Heart right ventricle (tissue), 16 donors: ENCODE results near the gene IGF1R. TPM values are rescaled to one million over a fixed set of nuclear protein-coding genes. Genes with fewer than 3 reads are reported as not detected.

Source experiments
- ATAC-seq, 8 donors: fragments of 200-7000 bp; cut with Tn5 transposase; one replicate each; pipeline ENCODE4 v1.9.1; 2020; ENCODE audit warnings: mild to moderate bottlenecking in 8 of 8, moderate library complexity in 8 of 8, moderate number of reproducible peaks in 1 of 8
- DNase-seq, 2 donors: peaks; one replicate each; pipeline ENCODE4 v3.0.0-alpha.2; 2020
- H3K27ac ChIP-seq, 10 donors: fragments of 200-600 bp; sonication (generic) in 2 of 10; one replicate each; pipeline versions ENCODE4 v1.5.0 to v1.8.0; 2020 to 2022; ENCODE audit warnings: mild to moderate bottlenecking in 3 of 10
- H3K27me3 ChIP-seq, 7 donors: fragments of 200-600 bp; one replicate each; pipeline ENCODE4 v1.8.0; 2021 to 2022; ENCODE audit warnings: mild to moderate bottlenecking in 2 of 7
- H3K36me3 ChIP-seq, 9 donors: fragments of 200-600 bp; sonication (generic) in 1 of 9; one replicate each; pipeline versions ENCODE4 v1.5.0 to v1.8.0; 2020 to 2022; ENCODE audit warnings: mild to moderate bottlenecking in 2 of 9
- H3K4me1 ChIP-seq, 9 donors: fragments of 200-600 bp; sonication (generic) in 1 of 9; one replicate each; pipeline versions ENCODE4 v1.5.0 to v1.8.0; 2020 to 2022; ENCODE audit warnings: mild to moderate bottlenecking in 4 of 9
- H3K4me3 ChIP-seq, 10 donors: fragments of 200-600 bp; sonication (generic) in 2 of 10; one replicate each; pipeline versions ENCODE4 v1.5.0 to v1.8.0; 2020 to 2022; ENCODE audit warnings: mild to moderate bottlenecking in 7 of 10, moderate library complexity in 2 of 10
- H3K9me3 ChIP-seq, 11 donors: fragments of 200-600 bp in 10 of 11; sonication (generic) in 2 of 11; one replicate each; pipeline versions ENCODE4 v1.5.0 to v1.8.0; 2013 to 2022; ENCODE audit warnings: mild to moderate bottlenecking in 2 of 11, control low read depth in 1 of 11, moderate library complexity in 1 of 11
- CTCF ChIP-seq, 9 donors: fragments of 200-600 bp; sonication (generic) in 2 of 9; IDR thresholded peaks; one replicate each; pipeline versions ENCODE4 v1.5.0 to v1.8.0; 2021 to 2022; ENCODE audit warnings: antibody characterized with exemption in 9 of 9, mild to moderate bottlenecking in 5 of 9, moderate library complexity in 1 of 9
- WGBS, 2 donors: extraction: QIAGEN DNeasy Blood & Tissue Kit; methylation state at CpG; one replicate each; pipeline ENCODE4 v1.1.7; 2013; ENCODE audit warnings: inconsistent platforms in 1 of 2; 5-methylcytosine and 5-hydroxymethylcytosine counted together
- intact Hi-C, 10 donors: fragments of 100-400 bp; cut with DNase I; formaldehyde crosslinking; loops; one replicate each; pipeline versions ENCODE4 v1.11.1 to v1.14.2; 2022
- polyA plus RNA-seq, 2 donors: library from polyadenylated mRNA; stranded (reverse); fragments of 200-250 nt; gene quantifications; one replicate each; pipeline ENCODE4 v1.2.3, GENCODE V29; 2013
- total RNA-seq, 10 donors: library from RNA; stranded (reverse); fragmentation: NEBNext Ultra II Directional in 3 of 10; extraction: Animal tissue kit (Norgen Biotek cat#: 25700) in 3 of 10; gene quantifications; one replicate each; pipeline versions ENCODE4 v1.2.1 to v1.2.4, GENCODE V29; 2021 to 2023
- donor health status: Arrhythmogenic right ventricular cardiomyopathy.
- donor health status: ischemic (EF 13 %, LVEDD 7.1; RV severe dilation, severe dysfunction).
- donor health status: healthy with polysubstance abuse.
- donor health status: DM: no; HTN: yes; CAD: no.
- donor health status: DM: no; HTN: no; CAD: no.
- donor health status: ischemic (EF 25% LVEDD 6.9; RV normal size, moderate dysfunction).
- donor health status: ischemic (EF 25% LVEDD 5.7; RV mildly dilated, moderate dysfunction).
- donor health status: healthy.
- donor health status: DM: yes; HTN: yes; CAD: no.
- donor health status: Ischemic cardiomyopathy.
- donor health status: ischemic (EF 35%, LVEDD 5.7; RV mildly dilated, moderate dysfunction).
- donor health status: nonischemic (EF 11% LVEDD 7.7; RV severe dilation, severe dysfunction).
- donor health status: DM: yes; HTN: yes; CAD: no.
- donor health status: PGD.
- donor health status: ischemic (EF 29% LVEDD 5.4; RV normal size, mild dysfunction).
- donor health status: nonischemic (EF 23%, LVEDD 6.1; RV moderate dilation, normal function).

IGF1R gene
- total and polyA plus RNA-seq, 12 donors, result 3.4 to 88.2 (median 45.9) TPM

GRCh38 chr15:98787936-98788757 lies 139.8 kb downstream of the IGF1R start:
- intact Hi-C loops, result loop anchor here in 5 of 10 donors (1.0 to 10.0 kb wide), 5 partner anchors 47 to 287 kb away; no protein-coding TSS in a partner anchor
- TF ChIP-seq CTCF (IDR thresholded peaks at IDR 0.05), result no peak
- Histone ChIP-seq H3K4me1 (peaks cover 9 to 78% (median 63%) of the 10 kb centered on the region in 9 donors), H3K27ac (peak overlapping the region in 4 of 10 donors; percentile 22 to 42 (median 37)), H3K9me3 (no peaks in the 10 kb centered on the region), H3K36me3 (no peaks in the 10 kb centered on the region), H3K27me3 (no peaks in the 10 kb centered on the region), H3K4me3 (no peak overlapping the region)
- DNase-seq, result no peak
- 74 to 76% methylated on average over 9 of the region's 9 CpGs for WGBS, 2 donors
- ATAC-seq, result peak in 5 of 8 donors; percentile 24 to 54 (median 42)

- WGBS, 2 donors, result 61 to 64% methylated on average over 4 of the region's 4 CpGs
- no peak for TF ChIP-seq CTCF (IDR thresholded peaks at IDR 0.05)
- Histone ChIP-seq H3K4me3 (no peak overlapping the region), H3K9me3 (no peaks in the 10 kb centered on the region), H3K27ac (peak overlapping the region in 3 of 10 donors; percentile 22 to 38 (median 36)), H3K36me3 (no peaks in the 10 kb centered on the region), H3K4me1 (peaks cover 9 to 85% (median 61%) of the 10 kb centered on the region in 9 donors), H3K27me3 (no peaks in the 10 kb centered on the region)
- DNase-seq (no peak), ATAC-seq (peak in 2 of 8 donors; percentile 36 to 60)
- intact Hi-C loops, result loop anchor here in 4 of 10 donors (5.0 to 10.0 kb wide), 4 partner anchors 58 to 286 kb away; no protein-coding TSS in a partner anchor
Measured at GRCh38 chr15:98789020-98789419, 140.7 kb downstream of the IGF1R start.

GRCh38 chr15:98790270-98790669 lies 141.9 kb downstream of the IGF1R start:
- H3K27me3 ChIP-seq, result no peaks in the 10 kb centered on the region
- peak overlapping the region in 1 of 10 donors; percentile 38 for H3K27ac ChIP-seq
- H3K4me3 ChIP-seq, result no peak overlapping the region
- DNase-seq (no peak), ATAC-seq (no peak)
- WGBS, 2 donors, result 90 to 95% methylated on average over 5 of the region's 5 CpGs
- no peaks in the 10 kb centered on the region for H3K9me3 ChIP-seq
- H3K4me1 ChIP-seq, result peaks cover 9 to 90% (median 61%) of the 10 kb centered on the region in 9 donors
- intact Hi-C loops, result no loop called here
- TF ChIP-seq CTCF (IDR thresholded peaks at IDR 0.05), result no peak
- H3K36me3 ChIP-seq, result no peaks in the 10 kb centered on the region

GRCh38 chr15:98791046-98791701 lies 142.8 kb downstream of the IGF1R start:
- Histone ChIP-seq H3K4me1 (peaks cover 9 to 81% (median 52%) of the 10 kb centered on the region in 9 donors), H3K27me3 (no peaks in the 10 kb centered on the region), H3K4me3 (no peak overlapping the region), H3K27ac (no peak overlapping the region), H3K36me3 (no peaks in the 10 kb centered on the region), H3K9me3 (no peaks in the 10 kb centered on the region)
- ATAC-seq, result no peak
- 95 to 97% methylated on average over 2 of the region's 2 CpGs for WGBS, 2 donors
- TF ChIP-seq CTCF (IDR thresholded peaks at IDR 0.05), result no peak
- intact Hi-C loops, result no loop called here
- DNase-seq, result no peak
